Hepatocyte (in vitro differentiated cells): ENCODE results near the gene MAOB. TPM values are rescaled to one million over a fixed set of nuclear protein-coding genes. Genes with fewer than 3 reads are reported as not detected.
"Not testable (repeated sequence)": the region's sequence is repeated elsewhere in the genome, so short reads cannot be mapped to it uniquely, and the experiment has no call there.

Experiments
- DNase-seq: peaks from one replicate; pipeline ENCODE4 v3.0.0-alpha.2; 2016; ENCODE audit warnings: low spot score
- H2AFZ ChIP-seq: fragments of 200-600 bp; sonication (generic); 2 replicates; pipeline ENCODE4 v1.6.0; 2016; ENCODE audit warnings: antibody characterized with exemption, mild to moderate bottlenecking
- H3K27ac ChIP-seq: fragments of 200-600 bp; sonication (generic); 2 replicates; pipeline ENCODE4 v1.5.1; 2016; ENCODE audit warnings: mild to moderate bottlenecking
- H3K27me3 ChIP-seq: fragments of 200-600 bp; sonication (generic); 2 replicates; pipeline ENCODE4 v1.6.1; 2016
- H3K36me3 ChIP-seq: fragments of 200-600 bp; sonication (generic); replicated peaks from 2 replicates; pipeline ENCODE4 v1.5.1; 2016; ENCODE audit warnings: low read depth; ENCODE audit not compliant: insufficient read depth
- H3K4me1 ChIP-seq: fragments of 200-600 bp; sonication (generic); 2 replicates; pipeline ENCODE4 v1.5.1; 2016; ENCODE audit warnings: mild to moderate bottlenecking, moderate library complexity; ENCODE audit not compliant: insufficient read depth
- H3K4me2 ChIP-seq: fragments of 200-600 bp; sonication (generic); 2 replicates; pipeline ENCODE4 v1.6.0; 2016
- H3K4me3 ChIP-seq: fragments of 200-600 bp; sonication (generic); 2 replicates; pipeline ENCODE4 v1.5.1; 2016; ENCODE audit warnings: mild to moderate bottlenecking
- H3K79me2 ChIP-seq: fragments of 200-600 bp; sonication (generic); 2 replicates; pipeline ENCODE4 v1.6.0; 2017; ENCODE audit warnings: mild to moderate bottlenecking
- H3K9me2 ChIP-seq: fragments of 200-600 bp; sonication (generic); replicated peaks from 2 replicates; pipeline ENCODE4 v1.6.0; 2017; ENCODE audit warnings: mild to moderate bottlenecking; ENCODE audit not compliant: insufficient read depth
- H3K9me3 ChIP-seq: fragments of 200-600 bp; sonication (generic); 2 replicates; pipeline ENCODE4 v1.5.1; 2016; ENCODE audit warnings: low read depth, mild to moderate bottlenecking
- H4K20me1 ChIP-seq: fragments of 200-600 bp; sonication (generic); 2 replicates; pipeline ENCODE4 v1.6.0; 2016; ENCODE audit warnings: mild to moderate bottlenecking; ENCODE audit not compliant: insufficient read depth, poor library complexity, severe bottlenecking
- EZH2 ChIP-seq: fragments of 200-600 bp; sonication (generic); IDR thresholded peaks from 2 replicates; pipeline ENCODE4 v1.6.1; 2016; ENCODE audit warnings: antibody characterized with exemption, mild to moderate bottlenecking, borderline replicate concordance
- EZH2phosphoT487 ChIP-seq: fragments of 200-600 bp; sonication (generic); IDR thresholded peaks from one replicate; pipeline ENCODE4 v1.6.1; 2018; ENCODE audit warnings: antibody characterized with exemption, mild to moderate bottlenecking, low read depth, moderate library complexity; ENCODE audit not compliant: unreplicated experiment, severe bottlenecking
- WGBS: methylation state at CpG from one replicate; pipeline ENCODE4 v1.1.6; 2016; ENCODE audit warnings: low lambda C conversion rate; ENCODE audit errors: missing lambda C conversion rate; 5-methylcytosine and 5-hydroxymethylcytosine counted together
- polyA plus RNA-seq: library from polyadenylated mRNA; unstranded; fragments of >200 nt; fragmentation: Nextera tagmentation; extraction: Ambion mirVana; gene quantifications from 2 replicates; pipeline ENCODE4 v1.2.1, GENCODE V29; 2016
- total RNA-seq: library from RNA; depleted of rRNA; stranded (reverse); fragments of >200 nt; gene quantifications from 2 replicates; pipeline ENCODE4 v1.2.3, GENCODE V29; 2014
- TF ChIP-seq, protein P1 (sequence below): fragments of 200-600 bp; sonication (generic); IDR thresholded peaks from 2 replicates; pipeline ENCODE4 v1.5.1; 2016; ENCODE audit warnings: antibody characterized with exemption, mild to moderate bottlenecking; ENCODE audit not compliant: poor library complexity

The MAOB gene
- 47.0 and 54.8 TPM in 2 replicates for total RNA-seq
- 65.1 and 80.5 TPM in 2 replicates for polyA plus RNA-seq

DNA sequence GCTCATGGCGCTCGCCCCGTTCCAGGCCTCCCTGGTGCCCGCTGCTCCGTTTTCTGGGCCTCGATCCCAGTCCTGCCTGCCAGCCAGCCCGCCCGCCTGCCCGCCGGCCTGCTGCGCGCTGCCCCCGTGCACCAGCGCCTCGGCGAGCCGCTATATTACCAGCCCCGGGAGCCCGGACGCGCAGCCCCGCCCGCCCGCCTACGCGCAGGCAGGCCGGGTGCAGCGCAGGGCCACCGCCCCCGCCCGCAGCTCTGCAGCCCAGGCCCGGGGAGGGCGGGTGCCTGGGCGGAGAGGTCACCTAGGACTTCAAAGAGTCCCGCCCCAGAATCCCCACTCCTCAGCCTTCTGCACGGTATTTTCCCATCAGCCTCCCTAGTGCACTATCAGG lies at the start of gene MAOB:
Gene MAOB, minus strand, starts transcription at position 157 of the 388 bp plus-strand sequence. Its CDS starts 151 bp downstream, at position 6.
- peak; percentile 69 for DNase-seq

GRCh38 chrX:43922032-43922431 lies 39.8 kb upstream of the MAOB start:
- WGBS: 86% methylated on average over 3 of the region's 3 CpGs

More for the DNA sequence above, at the start of gene MAOB:
- Histone ChIP-seq H2AFZ (no peak within 1 kb of the TSS), H3K27me3 (no peaks in the 10 kb centered on the region), H4K20me1 (no peaks in the 10 kb centered on the region), H3K4me1 (no peaks in the 10 kb centered on the region), H3K79me2 (no peaks in the 10 kb centered on the region), H3K36me3 (no peaks in the 10 kb centered on the region), H3K27ac (peak within 1 kb of the TSS; percentile 60), H3K9me3 (no peaks in the 10 kb centered on the region), H3K4me2 (peak within 1 kb of the TSS; percentile 77), H3K4me3 (peak within 1 kb of the TSS; percentile 13), H3K9me2 (no peaks in the 10 kb centered on the region)
- 54% methylated on average over 16 of the region's 36 CpGs for WGBS
- no peak for TF ChIP-seq EZH2
- TF ChIP-seq, protein P1, sequence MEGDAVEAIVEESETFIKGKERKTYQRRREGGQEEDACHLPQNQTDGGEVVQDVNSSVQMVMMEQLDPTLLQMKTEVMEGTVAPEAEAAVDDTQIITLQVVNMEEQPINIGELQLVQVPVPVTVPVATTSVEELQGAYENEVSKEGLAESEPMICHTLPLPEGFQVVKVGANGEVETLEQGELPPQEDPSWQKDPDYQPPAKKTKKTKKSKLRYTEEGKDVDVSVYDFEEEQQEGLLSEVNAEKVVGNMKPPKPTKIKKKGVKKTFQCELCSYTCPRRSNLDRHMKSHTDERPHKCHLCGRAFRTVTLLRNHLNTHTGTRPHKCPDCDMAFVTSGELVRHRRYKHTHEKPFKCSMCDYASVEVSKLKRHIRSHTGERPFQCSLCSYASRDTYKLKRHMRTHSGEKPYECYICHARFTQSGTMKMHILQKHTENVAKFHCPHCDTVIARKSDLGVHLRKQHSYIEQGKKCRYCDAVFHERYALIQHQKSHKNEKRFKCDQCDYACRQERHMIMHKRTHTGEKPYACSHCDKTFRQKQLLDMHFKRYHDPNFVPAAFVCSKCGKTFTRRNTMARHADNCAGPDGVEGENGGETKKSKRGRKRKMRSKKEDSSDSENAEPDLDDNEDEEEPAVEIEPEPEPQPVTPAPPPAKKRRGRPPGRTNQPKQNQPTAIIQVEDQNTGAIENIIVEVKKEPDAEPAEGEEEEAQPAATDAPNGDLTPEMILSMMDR: no peak
- no peak for TF ChIP-seq EZH2phosphoT487

DNA sequence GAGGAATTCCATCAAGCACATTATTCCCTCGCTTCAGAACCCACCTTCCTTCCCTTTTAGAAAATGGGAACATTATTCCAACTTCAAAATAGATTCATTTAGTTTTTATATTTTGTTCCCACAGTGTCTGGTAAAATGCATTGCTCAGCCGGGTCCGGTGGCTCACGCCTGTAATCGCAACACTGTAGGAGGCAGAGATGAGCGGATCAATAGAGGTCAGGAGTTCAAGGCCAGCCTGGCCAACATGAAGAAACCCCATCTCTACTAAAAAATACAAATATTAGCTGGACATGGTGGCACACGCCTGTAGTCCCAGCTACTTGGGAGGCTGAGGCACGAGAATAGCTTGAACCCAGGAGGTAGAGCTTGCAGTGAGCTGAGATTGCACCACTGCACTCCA lies 28.5 kb upstream of the MAOB start:
- not testable (repeated sequence) for H3K36me3 ChIP-seq, DNase-seq, H3K9me2 ChIP-seq, H3K9me3 ChIP-seq, H3K4me3 ChIP-seq, H3K27me3 ChIP-seq, H3K79me2 ChIP-seq, H4K20me1 ChIP-seq, H3K4me1 ChIP-seq, H3K27ac ChIP-seq, H2AFZ ChIP-seq, H3K4me2 ChIP-seq
- WGBS: 82% methylated on average over 8 of the region's 8 CpGs

More at GRCh38 chrX:43922032-43922431, 39.8 kb upstream of the MAOB start:
- not testable (repeated sequence) for H3K27ac ChIP-seq, DNase-seq, H3K27me3 ChIP-seq, H3K4me1 ChIP-seq, H3K4me3 ChIP-seq, H3K36me3 ChIP-seq, H2AFZ ChIP-seq, H3K4me2 ChIP-seq, H3K9me2 ChIP-seq, H3K79me2 ChIP-seq, H3K9me3 ChIP-seq, H4K20me1 ChIP-seq

GRCh38 chrX:43910012-43910411 lies 27.8 kb upstream of the MAOB start:
- Histone ChIP-seq H3K27ac (no peak overlapping the region), H3K27me3 (no peaks in the 10 kb centered on the region), H4K20me1 (no peaks in the 10 kb centered on the region), H3K9me3 (no peaks in the 10 kb centered on the region), H3K9me2 (no peaks in the 10 kb centered on the region), H2AFZ (no peak overlapping the region), H3K36me3 (no peaks in the 10 kb centered on the region), H3K79me2 (no peaks in the 10 kb centered on the region), H3K4me1 (no peaks in the 10 kb centered on the region), H3K4me3 (no peak overlapping the region), H3K4me2 (no peak overlapping the region)
- 33% methylated on average over 1 of the region's 1 CpG for WGBS
- DNase-seq: peak; percentile 8
- no peak for TF ChIP-seq EZH2
- TF ChIP-seq, protein P1: no peak
- no peak for TF ChIP-seq EZH2phosphoT487

GRCh38 chrX:43909141-43909540 lies 26.9 kb upstream of the MAOB start:
- WGBS: 57% methylated on average over 1 of the region's 1 CpG
- no peaks in the 10 kb centered on the region for H3K36me3 ChIP-seq
- TF ChIP-seq EZH2 (no peak), EZH2phosphoT487 (no peak)
- TF ChIP-seq, protein P1: no peak
- H2AFZ ChIP-seq: no peak overlapping the region
- H3K4me2 ChIP-seq: no peak overlapping the region
- H3K9me2 ChIP-seq: no peaks in the 10 kb centered on the region
- H3K9me3 ChIP-seq: no peaks in the 10 kb centered on the region
- no peak overlapping the region for H3K27ac ChIP-seq
- no peaks in the 10 kb centered on the region for H3K27me3 ChIP-seq
- no peaks in the 10 kb centered on the region for H4K20me1 ChIP-seq
- no peak for DNase-seq
- H3K4me3 ChIP-seq: no peak overlapping the region
- H3K79me2 ChIP-seq: no peaks in the 10 kb centered on the region
- H3K4me1 ChIP-seq: no peaks in the 10 kb centered on the region
